PC-3 (cell line): ENCODE measurements around the gene PWWP2B.

ENCODE experiments used
- EZH2 ChIP-seq: fragments of 300-600 bp; sonication (generic); IDR thresholded peaks from one replicate; pipeline ENCODE4 v1.6.1; 2017; ENCODE audit warnings: antibody characterized with exemption, mild to moderate bottlenecking, low read length; ENCODE audit not compliant: unreplicated experiment
- EZH2phosphoT487 ChIP-seq: fragments of 300-600 bp; sonication (generic); IDR thresholded peaks from 2 replicates; pipeline ENCODE4 v1.6.1; 2018; ENCODE audit warnings: mild to moderate bottlenecking, antibody characterized with exemption, low read length, borderline replicate concordance
- TF ChIP-seq, protein P1 (sequence below): fragments of 300-600 bp; sonication (generic); conservative IDR thresholded peaks from 2 replicates; pipeline ENCODE4 v1.5.1; 2017; ENCODE audit warnings: antibody characterized with exemption, low read depth, mild to moderate bottlenecking, low read length

- TF ChIP-seq, protein P1, sequence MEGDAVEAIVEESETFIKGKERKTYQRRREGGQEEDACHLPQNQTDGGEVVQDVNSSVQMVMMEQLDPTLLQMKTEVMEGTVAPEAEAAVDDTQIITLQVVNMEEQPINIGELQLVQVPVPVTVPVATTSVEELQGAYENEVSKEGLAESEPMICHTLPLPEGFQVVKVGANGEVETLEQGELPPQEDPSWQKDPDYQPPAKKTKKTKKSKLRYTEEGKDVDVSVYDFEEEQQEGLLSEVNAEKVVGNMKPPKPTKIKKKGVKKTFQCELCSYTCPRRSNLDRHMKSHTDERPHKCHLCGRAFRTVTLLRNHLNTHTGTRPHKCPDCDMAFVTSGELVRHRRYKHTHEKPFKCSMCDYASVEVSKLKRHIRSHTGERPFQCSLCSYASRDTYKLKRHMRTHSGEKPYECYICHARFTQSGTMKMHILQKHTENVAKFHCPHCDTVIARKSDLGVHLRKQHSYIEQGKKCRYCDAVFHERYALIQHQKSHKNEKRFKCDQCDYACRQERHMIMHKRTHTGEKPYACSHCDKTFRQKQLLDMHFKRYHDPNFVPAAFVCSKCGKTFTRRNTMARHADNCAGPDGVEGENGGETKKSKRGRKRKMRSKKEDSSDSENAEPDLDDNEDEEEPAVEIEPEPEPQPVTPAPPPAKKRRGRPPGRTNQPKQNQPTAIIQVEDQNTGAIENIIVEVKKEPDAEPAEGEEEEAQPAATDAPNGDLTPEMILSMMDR: no peak
- no peak for TF ChIP-seq EZH2phosphoT487
- no peak for TF ChIP-seq EZH2
Measured at GRCh38 chr10:132459301-132460003, 62.5 kb downstream of the PWWP2B start.
